ENCODE results near the gene PRADC1.
"Not testable (repeated sequence)": the region's sequence is repeated elsewhere in the genome, so short reads cannot be mapped to it uniquely, and the experiment has no call there.

The PRADC1 gene

GRCh38 chr2:73233154-73233931 is at the start of gene PRADC1:
Gene PRADC1 (minus strand): TSS chr2:73233239. CDS start chr2:73233160, 79 bp downstream.
- DNase-seq, result peak; percentile 97

DNA sequence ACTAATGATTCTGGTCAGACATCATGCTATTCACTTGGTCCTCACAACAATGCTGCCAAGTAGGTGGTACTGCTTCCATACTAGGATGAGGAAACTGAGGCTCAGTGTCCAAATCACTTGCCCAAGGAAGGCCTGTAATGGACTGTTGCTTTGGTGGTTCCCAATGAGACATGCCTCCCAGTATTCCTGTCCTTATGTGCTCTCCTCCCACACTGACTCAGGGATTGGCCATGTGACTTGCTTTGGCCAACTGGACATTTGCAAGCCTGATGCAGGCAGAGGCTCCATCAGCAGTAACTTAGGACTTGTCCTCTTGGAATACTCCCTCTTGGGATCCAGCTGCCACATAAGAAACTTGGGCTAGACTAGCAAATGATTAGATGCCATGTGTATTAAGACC is 48.2 kb upstream of the PRADC1 start:
- no peak for DNase-seq

DNA sequence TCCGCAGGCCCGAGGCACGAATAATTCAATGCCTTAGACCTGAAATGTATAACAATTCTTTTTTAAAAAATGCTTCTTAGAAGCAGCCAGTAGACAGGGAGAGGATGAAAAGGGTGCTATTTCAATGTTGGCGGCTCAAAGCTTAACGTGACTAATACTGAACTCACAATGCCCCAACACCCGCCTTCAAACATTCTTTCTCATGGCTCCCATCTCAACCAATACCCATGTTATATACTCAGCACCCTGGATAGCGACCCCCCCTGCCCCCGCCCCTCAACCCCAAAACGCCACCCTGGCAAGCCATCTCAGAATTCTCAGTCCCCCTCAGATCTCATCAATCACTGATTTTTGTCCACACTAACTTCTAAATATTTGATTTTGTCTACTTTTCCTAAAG is 46.8 kb upstream of the PRADC1 start:
- no peak for DNase-seq

DNA sequence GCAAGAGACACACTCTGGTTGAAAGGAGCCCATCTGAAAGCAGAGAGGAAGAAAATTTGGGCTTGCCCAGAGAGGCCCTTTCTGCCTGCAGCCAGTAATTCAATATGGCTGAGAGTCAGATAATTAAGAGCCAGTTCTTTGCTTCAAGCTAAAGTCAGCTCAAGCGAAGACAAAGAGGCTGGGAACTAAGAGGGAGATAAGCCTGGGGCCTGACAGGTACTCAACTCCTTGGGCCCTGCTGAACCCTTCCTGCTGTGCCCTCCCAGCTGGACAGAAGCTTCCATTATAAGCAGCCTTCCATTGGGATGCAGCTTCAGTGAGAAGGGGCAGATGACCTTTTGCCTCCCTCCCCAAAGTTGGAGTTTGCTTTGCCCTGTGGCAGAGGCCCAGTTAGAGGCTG is 39.2 kb upstream of the PRADC1 start:
- DNase-seq, result no peak

DNA sequence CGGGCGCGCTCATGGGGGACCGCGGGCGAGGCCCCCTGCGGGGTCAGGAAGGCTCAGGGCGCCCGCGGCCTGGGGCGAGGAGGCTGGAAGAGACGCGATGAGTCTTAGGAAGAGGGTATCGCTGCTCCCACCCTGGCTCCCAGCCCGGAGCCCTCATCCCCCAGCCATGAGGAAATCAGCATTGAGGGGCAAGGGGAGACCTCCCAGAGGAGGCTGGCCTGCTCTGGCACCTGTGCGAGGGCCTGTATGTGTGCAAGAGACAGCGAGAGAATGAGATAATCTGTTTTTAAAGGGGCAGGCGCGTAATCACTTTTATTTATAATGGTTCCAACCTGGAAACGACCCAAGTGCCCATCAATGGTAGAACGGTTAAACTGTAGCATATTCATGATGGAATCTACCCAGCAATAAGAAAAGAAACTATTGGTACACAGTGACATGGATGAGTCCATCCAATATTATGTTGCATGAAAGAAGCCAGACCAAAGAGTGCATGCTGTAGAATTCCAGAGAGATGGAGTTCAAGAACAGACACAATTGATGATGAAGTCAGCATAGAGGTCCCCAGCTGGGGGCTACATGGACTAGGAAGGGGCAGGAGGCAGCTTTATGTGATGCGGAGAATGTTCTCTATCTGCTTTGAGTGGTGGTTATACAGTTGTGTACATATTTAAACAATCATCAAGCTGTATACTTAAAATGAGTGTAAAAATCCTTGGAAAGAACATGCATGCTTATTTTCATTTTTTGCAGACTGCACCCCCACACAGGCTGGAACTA is 36.8 kb upstream of the PRADC1 start:
- no peak for DNase-seq

- peak; percentile 87 for DNase-seq
Measured at GRCh38 chr2:73268830-73269685, 36.0 kb upstream of the PRADC1 start.

DNA sequence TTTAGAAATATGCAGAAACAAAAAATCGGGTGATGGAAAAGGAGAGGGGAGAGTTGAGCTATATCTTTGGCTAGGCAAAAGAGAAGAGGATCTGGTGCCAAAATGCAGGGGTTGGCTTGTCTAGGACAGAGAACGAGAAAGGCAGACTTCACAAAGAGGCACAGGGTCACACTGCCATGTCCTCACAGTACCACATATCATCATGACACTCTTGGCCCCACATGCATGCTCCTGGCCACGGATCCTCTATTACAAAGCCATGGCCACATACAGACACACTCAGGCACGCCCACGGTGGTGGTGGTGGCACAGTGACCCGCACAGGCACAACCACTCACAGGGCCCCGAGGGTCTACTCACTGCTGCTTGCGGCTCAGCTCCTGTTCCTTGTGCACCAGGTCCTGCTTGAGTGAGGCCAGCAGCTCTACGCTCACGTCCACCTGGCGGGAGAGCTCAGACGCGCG is 35.4 kb upstream of the PRADC1 start:
- no peak for DNase-seq

DNA sequence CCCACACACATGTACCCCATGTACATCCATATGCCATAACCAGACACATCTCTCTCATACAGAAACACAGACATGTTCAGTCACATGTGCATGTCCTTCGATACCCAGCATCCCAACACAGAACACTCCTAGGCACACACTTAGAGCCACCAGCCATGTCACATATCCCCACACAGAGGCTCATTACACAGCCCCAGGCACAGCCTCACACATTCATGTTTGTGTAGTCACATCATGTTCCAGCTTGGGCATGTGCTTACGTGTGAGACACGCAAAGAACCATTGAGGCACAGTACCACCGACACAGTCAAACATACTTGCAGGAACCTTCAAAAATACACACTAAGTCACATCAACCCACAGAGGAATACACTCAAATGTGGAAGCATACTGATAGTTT is 34.0 kb upstream of the PRADC1 start:
- no peak for DNase-seq

DNA sequence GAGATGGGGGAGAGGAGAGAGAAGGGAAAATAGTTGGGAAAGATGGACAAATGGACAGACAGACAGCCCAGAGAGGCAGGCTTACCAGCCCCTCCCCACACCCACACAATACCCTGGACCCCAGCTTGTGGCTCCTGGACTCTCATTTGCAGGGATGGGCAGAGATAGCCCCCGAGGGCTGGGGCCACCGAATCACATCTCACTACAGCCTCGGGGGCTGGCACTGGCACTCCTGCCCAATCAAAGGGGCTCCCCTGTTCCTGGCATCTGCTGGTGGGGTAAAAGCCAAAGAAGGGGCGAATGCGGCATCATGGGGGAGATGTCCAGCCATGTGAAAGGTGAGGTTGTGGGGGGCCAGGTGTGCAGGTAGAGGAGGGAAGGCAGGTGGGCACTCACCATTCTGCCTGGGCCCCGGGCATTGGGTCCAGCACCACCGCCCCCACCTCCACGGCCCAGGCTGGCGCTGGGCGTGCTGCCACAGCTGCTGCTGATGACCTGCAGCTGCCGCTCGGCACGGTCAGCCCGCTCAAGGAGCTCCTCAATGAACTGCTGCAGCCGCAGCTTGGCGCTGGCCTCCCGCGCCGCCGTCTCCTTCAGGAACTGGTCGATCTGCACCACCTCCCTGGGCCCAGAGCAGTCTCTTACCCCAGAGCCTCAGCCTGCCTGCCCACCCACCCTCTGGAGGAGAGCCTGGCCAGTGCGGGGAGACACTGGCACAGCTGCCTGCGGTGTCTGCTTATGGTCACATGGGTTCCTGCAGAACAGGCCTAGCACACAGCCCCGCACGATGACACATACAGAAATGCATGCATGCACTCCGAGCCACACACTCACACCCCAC is 33.2 kb upstream of the PRADC1 start:
- DNase-seq, result no peak

DNA sequence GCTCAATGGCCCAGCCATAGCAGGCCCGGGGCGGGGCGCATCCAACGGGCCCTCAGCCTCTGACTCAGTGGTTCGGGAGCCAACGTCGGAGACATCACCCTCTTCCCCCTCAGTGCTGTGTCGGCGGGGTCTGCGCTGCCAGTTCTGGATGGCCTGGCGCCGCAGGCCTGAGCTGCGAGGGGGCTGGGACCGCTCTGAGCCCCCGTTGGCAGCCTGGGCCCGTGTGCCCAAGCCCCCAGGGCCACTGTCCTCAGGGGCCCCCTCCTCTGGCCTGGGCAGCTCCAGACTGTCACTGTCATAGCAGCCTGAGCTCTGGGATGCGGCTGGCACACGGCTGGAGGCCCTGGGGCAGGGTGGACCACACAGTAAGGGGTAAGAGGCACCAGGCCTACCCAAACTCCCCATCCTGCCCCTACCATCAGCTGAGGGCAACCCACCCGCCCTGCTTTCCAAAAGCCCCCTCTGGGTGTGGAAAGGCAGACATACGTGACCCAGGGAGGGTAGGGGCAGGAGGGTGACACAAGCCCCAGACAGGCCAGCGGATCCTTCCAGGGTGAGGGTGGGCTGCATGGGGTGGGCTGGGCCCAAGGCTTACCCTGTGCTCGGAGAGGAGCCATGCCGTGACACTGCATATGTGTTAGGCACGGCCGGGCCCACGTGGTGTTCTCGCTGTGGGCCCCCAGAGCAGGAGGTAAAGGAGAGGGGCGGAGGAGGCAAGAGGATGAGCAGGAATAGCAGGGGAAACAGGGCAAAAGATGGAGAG is 32.4 kb upstream of the PRADC1 start:
- no peak for DNase-seq

DNA sequence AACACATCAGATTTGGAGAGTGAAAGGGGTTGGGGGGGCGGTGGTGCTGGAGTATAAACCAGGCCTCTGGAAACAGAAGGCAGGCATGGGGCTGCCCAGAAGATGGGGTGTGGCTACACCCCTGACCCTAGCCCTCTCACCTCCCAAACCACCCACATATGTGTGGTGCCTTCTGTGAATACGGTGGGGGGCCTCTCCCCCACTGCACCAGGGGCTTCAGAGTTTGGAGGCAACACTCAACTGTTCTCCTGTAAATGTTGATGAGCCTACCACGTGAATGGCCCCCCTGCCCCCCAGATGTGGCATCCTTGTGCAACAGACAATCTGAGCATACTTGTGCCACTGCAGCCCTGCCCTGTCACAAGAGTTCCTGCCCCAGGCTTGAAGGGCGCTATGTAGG is 31.7 kb upstream of the PRADC1 start:
- DNase-seq, result no peak

DNA sequence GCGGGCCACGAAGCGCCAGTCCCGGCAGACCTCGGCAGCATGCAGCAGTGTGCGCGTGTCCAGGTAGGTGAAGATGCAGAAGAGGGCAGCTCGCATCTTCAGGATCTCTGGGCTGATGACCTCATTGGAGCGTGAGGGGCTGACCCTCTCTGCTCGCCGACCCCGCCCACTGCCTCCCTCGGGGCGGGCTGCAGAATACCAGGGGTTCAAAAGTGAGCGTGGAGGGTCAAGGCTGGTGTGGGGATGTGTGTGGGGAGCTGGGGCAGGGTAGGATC is 31.2 kb upstream of the PRADC1 start:
- no peak for DNase-seq

- DNase-seq, result no peak
Measured at GRCh38 chr2:73263540-73264331, 30.7 kb upstream of the PRADC1 start.

GRCh38 chr2:73262691-73263429 is 29.8 kb upstream of the PRADC1 start:
- not testable (repeated sequence) for DNase-seq

DNA sequence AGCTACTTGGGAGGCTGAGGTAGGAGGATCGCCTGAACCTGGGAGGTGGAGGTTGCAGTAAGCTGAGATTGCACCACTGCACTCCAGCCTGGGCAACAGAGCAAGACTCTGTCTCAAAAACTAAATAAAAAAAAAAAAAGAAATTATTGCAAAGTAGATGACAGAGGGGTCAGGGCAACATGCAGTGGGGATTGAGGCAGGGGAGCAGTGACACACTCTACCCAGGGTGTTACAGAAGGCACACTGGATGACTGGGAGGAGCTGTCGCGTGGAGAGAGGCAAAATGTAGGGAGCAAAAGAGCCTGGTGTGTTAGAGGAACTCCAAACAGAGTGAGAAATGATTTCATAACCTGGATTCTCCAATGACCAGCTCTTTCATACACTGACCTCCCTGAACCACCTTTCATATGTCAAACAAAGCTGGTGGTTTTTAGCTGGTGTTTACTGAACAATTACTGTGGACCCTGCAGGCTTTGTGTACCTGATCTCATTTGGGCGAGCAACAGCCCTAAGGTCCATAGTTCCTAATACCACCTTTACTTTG is 29.1 kb upstream of the PRADC1 start:
- no peak for DNase-seq

DNA sequence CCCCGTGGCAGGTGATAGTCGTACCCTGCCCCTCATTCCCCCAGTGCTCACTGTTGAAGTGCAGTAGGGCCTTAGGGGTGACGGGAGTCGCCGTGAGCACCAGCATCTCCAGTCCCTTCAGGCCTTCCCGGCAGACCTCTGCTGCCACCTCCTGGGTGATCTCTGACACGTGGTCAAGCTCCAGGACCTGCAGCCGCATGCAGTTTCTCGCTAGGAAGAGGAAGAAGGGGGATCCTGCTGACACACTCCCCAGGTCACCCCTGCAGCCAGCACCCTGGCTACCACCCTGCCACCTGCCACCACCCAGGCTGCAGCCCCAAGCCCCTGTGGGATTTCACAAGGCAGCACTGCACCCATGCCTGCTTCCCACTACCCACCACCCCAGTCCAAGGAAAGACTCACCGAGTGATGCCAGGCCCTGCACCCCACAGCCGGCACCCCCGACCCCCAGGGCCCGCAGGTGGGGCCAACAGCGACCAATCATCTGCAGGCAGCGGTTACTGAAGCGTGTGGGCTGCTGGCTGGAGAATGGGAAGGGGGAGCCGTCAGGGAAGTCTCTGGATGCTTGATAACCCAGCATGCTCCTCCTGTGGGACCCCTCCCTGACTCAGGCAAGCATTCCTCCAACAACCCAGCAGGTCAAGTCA is 27.4 kb upstream of the PRADC1 start:
- no peak for DNase-seq

DNA sequence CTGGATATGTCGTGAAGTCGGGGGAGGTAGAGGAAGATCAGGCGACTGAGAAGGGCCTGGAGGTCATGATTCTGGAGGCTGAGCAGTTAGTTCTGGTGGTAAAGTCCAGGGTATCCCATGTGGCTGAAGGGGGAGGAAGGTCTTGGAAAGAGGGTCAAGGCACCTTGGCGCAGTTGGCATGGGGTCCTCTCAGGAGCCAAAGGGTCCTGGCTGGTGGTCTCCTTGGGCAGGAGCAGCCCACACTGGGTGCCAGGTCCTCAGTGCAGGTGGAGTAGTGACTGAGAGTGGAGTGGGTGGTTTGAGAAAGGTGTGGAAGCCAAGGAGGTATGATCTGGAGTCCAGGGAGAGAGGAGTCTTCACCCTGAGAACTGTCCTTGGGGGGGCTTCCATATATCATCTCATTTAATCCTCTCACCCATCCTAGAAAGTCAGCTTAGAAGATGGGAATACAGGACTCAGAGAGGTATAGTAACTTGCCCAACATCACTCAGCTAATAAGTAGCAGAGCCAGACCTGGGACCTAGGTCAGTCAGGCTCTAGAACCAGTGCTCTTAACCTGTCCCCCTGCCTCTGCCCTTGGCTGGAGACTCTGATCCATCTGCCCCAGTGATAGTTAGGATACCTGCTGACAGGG is 26.8 kb upstream of the PRADC1 start:
- no peak for DNase-seq

GRCh38 chr2:73259276-73259675 is 26.2 kb upstream of the PRADC1 start:
- no peak for DNase-seq

- no peak for DNase-seq
Measured at GRCh38 chr2:73258913-73259215, 25.8 kb upstream of the PRADC1 start.
